B cell (primary cell): ENCODE measurements around the gene FADS1. TPM values are rescaled to one million over a fixed set of nuclear protein-coding genes. Genes with fewer than 3 reads are reported as not detected.

Experiments used
- ATAC-seq: fragments of 200-7000 bp; cut with Tn5 transposase; one replicate; pipeline ENCODE4 v1.10.0; 2021; ENCODE audit warnings: low read depth, mild to moderate bottlenecking, moderate number of reproducible peaks, moderate library complexity
- CTCF ChIA-PET: fragments of 350-600 bp; sonication (Branson Sonifier 250); formaldehyde crosslinking; loops from one replicate; lab custom pipeline; 2021; ENCODE audit warnings: antibody characterized with exemption, inconsistent platforms; lab: Charles Lee
- POLR2A ChIA-PET: fragments of 350-600 bp; sonication (Branson Sonifier 250); formaldehyde crosslinking; loops from one replicate; lab custom pipeline; 2021; ENCODE audit warnings: antibody characterized with exemption; lab: Charles Lee
- DNase-seq: peaks from one replicate; pipeline ENCODE4 v3.0.0; 2013
- H2AFZ ChIP-seq: 2 replicates; pipeline ENCODE4 v1.6.1; 2012; ENCODE audit warnings: mild to moderate bottlenecking, low read depth, low read length; ENCODE audit not compliant: insufficient read depth, poor library complexity, severe bottlenecking
- H3K27ac ChIP-seq, 2 donors: 1 replicate in 1 of 2; 2 replicates in 1 of 2; pipeline ENCODE4 v1.5.1; 2012 to 2013; ENCODE audit warnings: low read length in 2 of 2, mild to moderate bottlenecking in 2 of 2, moderate library complexity in 1 of 2
- H3K27me3 ChIP-seq, 4 experiments: fragments of 200-600 bp in 1 of 4; sonication (generic) in 1 of 4; replicated peaks in 1 of 4; 1 replicate in 2 of 4; 2 replicates in 2 of 4; pipeline versions ENCODE4 v1.6.1 to v1.7.0; 2013 to 2016; ENCODE audit warnings: low read length in 3 of 4, mild to moderate bottlenecking in 2 of 4, mixed read lengths in 1 of 4, moderate library complexity in 1 of 4; ENCODE audit not compliant: insufficient read depth in 4 of 4, control insufficient read depth in 3 of 4; ENCODE audit errors: control extremely low read depth in 1 of 4
- H3K36me3 ChIP-seq, 2 experiments: replicated peaks in 1 of 2; 1 replicate in 1 of 2; 2 replicates in 1 of 2; pipeline versions ENCODE4 v1.6.1 to v1.7.1; 2013; ENCODE audit warnings: low read length in 1 of 2; ENCODE audit not compliant: insufficient read depth in 2 of 2, control insufficient read depth in 1 of 2; ENCODE audit errors: control extremely low read depth in 1 of 2, extremely low read depth in 1 of 2
- H3K4me1 ChIP-seq, 2 donors: fragments of 200-600 bp in 1 of 2; sonication (generic) in 1 of 2; 1 replicate in 1 of 2; 2 replicates in 1 of 2; pipeline versions ENCODE4 v1.5.1 to v1.6.1; 2013 to 2017; ENCODE audit warnings: low read length in 2 of 2; ENCODE audit not compliant: control insufficient read depth in 2 of 2, insufficient read depth in 2 of 2
- H3K4me2 ChIP-seq: replicated peaks from 2 replicates; pipeline ENCODE3; 2012; ENCODE audit warnings: mild to moderate bottlenecking, low read depth, low read length; ENCODE audit not compliant: poor library complexity, severe bottlenecking
- H3K4me3 ChIP-seq, 5 experiments: fragments of 200-600 bp in 1 of 5; sonication (generic) in 1 of 5; 1 replicate in 3 of 5; 2 replicates in 2 of 5; pipeline versions ENCODE4 v1.5.1 to v1.7.0; 2011 to 2016; ENCODE audit warnings: low read length in 4 of 5, mild to moderate bottlenecking in 4 of 5, low read depth in 2 of 5, control low read depth in 1 of 5, moderate library complexity in 1 of 5; ENCODE audit not compliant: insufficient read depth in 1 of 5; ENCODE audit errors: control extremely low read depth in 1 of 5, extremely low read depth in 1 of 5
- H3K79me2 ChIP-seq: fragments of 200-600 bp; sonication (generic); one replicate; pipeline ENCODE4 v1.6.0; 2016; ENCODE audit warnings: low read length; ENCODE audit not compliant: control insufficient read depth, insufficient read depth
- H3K9ac ChIP-seq: fragments of 200-600 bp; sonication (generic); 2 replicates; pipeline ENCODE4 v1.6.1; 2017; ENCODE audit warnings: mild to moderate bottlenecking, low read length, moderate library complexity
- H3K9me3 ChIP-seq, 3 donors: one replicate each; pipeline versions ENCODE4 v1.6.1 to v1.7.1; 2013; ENCODE audit warnings: low read length in 2 of 3; ENCODE audit not compliant: control insufficient read depth in 2 of 3, insufficient read depth in 1 of 3; ENCODE audit errors: control extremely low read depth in 1 of 3
- H4K20me1 ChIP-seq: 2 replicates; pipeline ENCODE4 v1.6.0; 2012; ENCODE audit warnings: mild to moderate bottlenecking, low read length; ENCODE audit not compliant: insufficient read depth, control insufficient read depth, poor library complexity, severe bottlenecking
- H3K27ac Mint-ChIP-seq: one replicate; pipeline ENCODE4 v1.8.0; 2021; ENCODE audit warnings: mixed read lengths
- H3K27me3 Mint-ChIP-seq: one replicate; pipeline ENCODE4 v1.8.0; 2021; ENCODE audit warnings: mixed read lengths
- H3K4me1 Mint-ChIP-seq: one replicate; pipeline ENCODE4 v1.8.0; 2021; ENCODE audit warnings: mixed read lengths
- H3K4me3 Mint-ChIP-seq: one replicate; pipeline ENCODE4 v1.8.0; 2021; ENCODE audit warnings: mixed read lengths
- H3K9me3 Mint-ChIP-seq: one replicate; pipeline ENCODE4 v1.8.0; 2022; ENCODE audit warnings: mixed read lengths; ENCODE audit not compliant: insufficient read depth
- CTCF ChIP-seq: fragments of 200-600 bp; IDR thresholded peaks from one replicate; pipeline ENCODE4 v1.8.0; 2022; ENCODE audit warnings: antibody characterized with exemption, mild to moderate bottlenecking
- EZH2 ChIP-seq: IDR thresholded peaks from 2 replicates; pipeline ENCODE4 v1.6.1; 2012; ENCODE audit warnings: borderline replicate concordance, low read depth, mild to moderate bottlenecking, moderate library complexity, low read length; ENCODE audit not compliant: insufficient read depth, poor library complexity, severe bottlenecking
- WGBS: methylation state at CpG from one replicate; pipeline ENCODE4 v1.1.5; 2013; ENCODE audit warnings: missing lambda C conversion rate; ENCODE audit not compliant: insufficient coverage; 5-methylcytosine and 5-hydroxymethylcytosine counted together
- intact Hi-C: fragments of 100-400 bp; cut with micrococcal nuclease; formaldehyde crosslinking; loops from one replicate; pipeline ENCODE4 v1.10.0; 2022
- polyA plus RNA-seq: library from polyadenylated mRNA; depleted of rRNA; stranded (reverse); fragments of >200 nt; gene quantifications from 2 replicates; pipeline ENCODE4 v1.2.3, GENCODE V29; 2012
- total RNA-seq, 2 donors: library from RNA; stranded (reverse); fragments of 120-200 nt in 1 of 2; gene quantifications; 1 replicate in 1 of 2; 2 replicates in 1 of 2; pipeline versions ENCODE4 v1.2.3 to v1.2.4, GENCODE V29; 2013 to 2022

FADS1 gene
- total and polyA plus RNA-seq, 2 donors (not counting 1 experiment from before 2014, with no cell fraction given): 0.39 to 15.6 TPM

GRCh38 chr11:61777234-61778090 lies 39.3 kb downstream of the FADS1 start:
- Histone ChIP-seq H3K4me1 (peaks cover 13 to 14% of the 10 kb centered on the region in 2 donors), H4K20me1 (no peaks in the 10 kb centered on the region), H3K9ac (peak overlapping the region; percentile 58), H2AFZ (peak overlapping the region; percentile 78), H3K4me3 (peak overlapping the region in 4 of 5 experiments; percentile 28 to 60 (median 44)), H3K9me3 (no peaks in the 10 kb centered on the region), H3K79me2 (no peaks in the 10 kb centered on the region), H3K36me3 (no peaks in the 10 kb centered on the region), H3K4me2 (peak overlapping the region; percentile 88), H3K27ac (no peak overlapping the region), H3K27me3 (peaks cover 0 to 8% (median 0%) of the 10 kb centered on the region in 4 experiments)
- DNase-seq (peak; percentile 64), ATAC-seq (peak; percentile 84)
- no peak overlapping the region for H3K27ac Mint-ChIP-seq
- TF ChIP-seq CTCF (no peak), EZH2 (no peak)
- intact Hi-C loops: no loop called here
- ChIA-PET POLR2A (interaction anchor here (0.6 kb wide), 1 partner anchor 45 kb away, joined by 5 read pairs; no protein-coding TSS in a partner anchor), CTCF (interaction anchor here (0.6 kb wide), 1 partner anchor 30 kb away, joined by 3 read pairs; no protein-coding TSS in a partner anchor)
- H3K4me3 Mint-ChIP-seq: peak overlapping the region; percentile 73
- H3K4me1 Mint-ChIP-seq: peaks cover 17% of the 10 kb centered on the region
- H3K27me3 Mint-ChIP-seq: peaks cover 12% of the 10 kb centered on the region
- no peaks in the 10 kb centered on the region for H3K9me3 Mint-ChIP-seq
- WGBS: 23% methylated on average over 60 of the region's 67 CpGs
